Stromal cell of bone marrow (primary cell): Measurements from ENCODE around the gene ACOXL.

Experiments used
- DNase-seq: peaks from one replicate; pipeline ENCODE4 v3.0.0-alpha.2; 2012; ENCODE audit warnings: low read depth

ACOXL gene

GRCh38 chr2:110977403-110977802, 245.0 kb downstream of the ACOXL start:
- no peak for DNase-seq

GRCh38 chr2:110978148-110978547, 245.8 kb downstream of the ACOXL start:
- no peak for DNase-seq

GRCh38 chr2:110978756-110979470, 246.5 kb downstream of the ACOXL start:
- DNase-seq, result no peak

GRCh38 chr2:110979471-110980338, 247.3 kb downstream of the ACOXL start:
- DNase-seq, result no peak

- DNase-seq, result no peak
Measured at GRCh38 chr2:110980339-110981062, 248.1 kb downstream of the ACOXL start.

GRCh38 chr2:110983133-110983532, 250.8 kb downstream of the ACOXL start:
- no peak for DNase-seq

- no peak for DNase-seq
Measured at GRCh38 chr2:110984694-110985490, 252.5 kb downstream of the ACOXL start.

GRCh38 chr2:110990440-110990839, 258.1 kb downstream of the ACOXL start:
- DNase-seq, result no peak

- no peak for DNase-seq
Measured at GRCh38 chr2:110991911-110992310, 259.5 kb downstream of the ACOXL start.

- no peak for DNase-seq
Measured at GRCh38 chr2:110992886-110993285, 260.5 kb downstream of the ACOXL start.

GRCh38 chr2:110993557-110994231, 261.3 kb downstream of the ACOXL start:
- no peak for DNase-seq

- no peak for DNase-seq
Measured at GRCh38 chr2:110994250-110994961, 262.0 kb downstream of the ACOXL start.

GRCh38 chr2:110995911-110996310, 263.5 kb downstream of the ACOXL start:
- DNase-seq, result no peak

- DNase-seq, result no peak
Measured at GRCh38 chr2:110997331-110998045, 265.1 kb downstream of the ACOXL start.

- DNase-seq, result no peak
Measured at GRCh38 chr2:110998311-110998710, 265.9 kb downstream of the ACOXL start.

GRCh38 chr2:110999626-111000025, 267.3 kb downstream of the ACOXL start:
- DNase-seq, result no peak

- DNase-seq, result no peak
Measured at GRCh38 chr2:111005307-111005706, 272.9 kb downstream of the ACOXL start.

GRCh38 chr2:111005821-111006220, 273.4 kb downstream of the ACOXL start:
- DNase-seq, result no peak

- DNase-seq, result no peak
Measured at GRCh38 chr2:111007757-111008688, 275.6 kb downstream of the ACOXL start.
